ENCODE results near the gene ISG15.

The ISG15 gene

DNA sequence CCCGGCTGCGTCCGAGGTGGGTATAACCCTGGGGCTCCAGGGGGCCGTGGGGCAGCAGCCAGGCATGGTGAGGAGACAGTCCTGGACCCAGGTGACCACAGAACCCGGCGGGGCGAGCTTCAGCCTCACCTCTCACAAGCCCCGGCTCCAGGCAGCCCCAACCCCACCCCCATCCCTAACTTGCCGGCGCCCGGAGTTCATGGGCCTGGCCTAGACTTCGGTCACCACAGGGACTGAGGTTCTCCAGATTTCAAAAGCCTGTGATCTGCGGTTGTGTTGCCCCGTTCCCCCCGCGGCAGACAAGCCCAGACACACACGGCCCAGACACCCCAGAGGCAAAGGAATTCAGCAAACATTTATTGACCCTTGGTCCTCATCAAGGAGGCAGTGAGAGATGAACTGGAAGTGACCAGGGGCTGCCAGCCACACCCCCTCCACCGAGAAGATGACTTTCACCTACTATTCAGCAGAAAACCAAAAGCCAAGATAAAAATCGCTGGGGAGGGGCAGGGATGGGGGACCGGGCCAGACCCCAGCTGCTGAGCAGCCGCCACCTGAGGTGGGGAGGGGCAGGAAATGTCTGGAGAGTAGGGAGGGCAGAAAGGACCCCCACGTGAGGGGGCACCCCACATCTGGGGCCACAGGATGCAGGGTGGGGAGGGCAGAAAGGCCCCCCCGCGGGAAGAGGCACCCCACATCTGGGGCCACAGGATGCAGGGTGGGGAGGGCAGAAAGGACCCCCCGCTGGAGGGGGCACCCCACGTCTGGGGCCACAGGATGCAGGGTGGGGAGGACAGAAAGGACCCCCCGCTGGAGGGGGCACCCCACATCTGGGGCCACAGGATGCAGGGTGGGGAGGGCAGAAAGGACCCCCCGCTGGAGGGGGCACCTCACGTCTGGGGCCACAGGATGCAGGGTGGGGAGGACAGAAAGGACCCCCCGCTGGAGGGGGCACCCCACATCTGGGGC lies 17.3 kb upstream of the ISG15 start:
- no peak overlapping the region for H3K4me3 ChIP-seq (ENCODE audit: low read length in 2 of 2)
- peaks cover 8 to 12% of the 10 kb centered on the region in 2 donors for H3K27me3 ChIP-seq (ENCODE audit: control insufficient read depth in 2 of 2, insufficient read depth in 2 of 2, low read length in 2 of 2)
- H3K9ac ChIP-seq (ENCODE audit: low read depth in 1 of 2, low read length in 2 of 2), result no peak overlapping the region
- H3K9me3 ChIP-seq (ENCODE audit: control insufficient read depth in 2 of 2, low read length in 2 of 2), result peaks cover 0 to 4% of the 10 kb centered on the region in 2 donors
- H3K4me1 ChIP-seq (ENCODE audit: control insufficient read depth in 2 of 2, insufficient read depth in 2 of 2, low read length in 2 of 2), result peaks cover 6 to 8% of the 10 kb centered on the region in 2 donors
- no peaks in the 10 kb centered on the region for H3K36me3 ChIP-seq (ENCODE audit: control insufficient read depth in 2 of 2, insufficient read depth in 2 of 2, low read length in 2 of 2)
- no peak overlapping the region for H3K27ac ChIP-seq (ENCODE audit: low read depth in 2 of 2, low read length in 2 of 2)

DNA sequence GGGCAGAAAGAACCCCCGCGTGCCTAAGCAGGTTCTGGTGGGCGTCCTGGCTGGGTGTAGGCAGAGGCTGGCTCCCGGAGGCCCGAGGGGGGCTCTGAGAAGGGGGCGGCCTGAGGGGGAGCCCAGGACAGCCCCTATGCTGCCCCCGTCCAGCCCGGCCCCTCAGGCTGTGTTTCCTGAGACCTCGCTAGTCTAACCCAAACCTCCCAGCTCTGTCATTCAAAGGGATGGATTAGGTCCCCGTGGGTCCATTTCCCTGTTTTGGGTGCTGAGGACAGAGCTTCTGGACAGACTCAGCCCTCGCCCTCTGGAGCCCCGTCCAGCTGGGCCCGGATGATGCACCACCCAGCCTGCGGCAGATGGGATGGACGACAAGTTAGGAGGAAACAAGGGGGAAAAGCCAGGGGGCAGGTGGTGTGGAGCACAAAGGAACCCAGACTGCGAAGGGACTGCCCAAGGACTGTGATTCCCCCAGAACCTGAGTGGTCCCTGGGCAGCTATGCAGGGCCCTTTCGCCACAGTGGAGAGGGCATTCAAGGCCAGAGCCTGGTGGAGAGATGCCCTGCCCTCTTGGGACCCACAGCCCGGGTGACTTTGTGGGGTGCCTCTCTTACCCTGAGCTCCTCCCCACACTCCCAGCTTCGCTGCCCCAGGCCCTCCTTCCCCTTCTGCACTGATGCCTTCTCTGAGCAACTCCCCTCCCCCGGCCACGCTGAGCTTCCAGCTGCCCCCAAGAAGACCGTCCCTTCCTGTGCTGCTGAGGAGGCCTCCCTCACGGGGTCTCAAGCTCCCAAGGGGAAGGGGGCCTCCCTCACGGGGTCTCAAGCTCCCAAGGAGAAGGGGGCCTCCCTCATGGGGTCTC lies 16.2 kb upstream of the ISG15 start:
- Histone ChIP-seq H3K27ac (ENCODE audit: low read depth in 2 of 2, low read length in 2 of 2) (no peak overlapping the region), H3K4me3 (ENCODE audit: low read length in 2 of 2) (no peak overlapping the region), H3K9me3 (ENCODE audit: control insufficient read depth in 2 of 2, low read length in 2 of 2) (no peaks in the 10 kb centered on the region), H3K4me1 (ENCODE audit: control insufficient read depth in 2 of 2, insufficient read depth in 2 of 2, low read length in 2 of 2) (peaks cover 7 to 12% of the 10 kb centered on the region in 2 donors), H3K9ac (ENCODE audit: low read depth in 1 of 2, low read length in 2 of 2) (no peak overlapping the region), H3K36me3 (ENCODE audit: control insufficient read depth in 2 of 2, insufficient read depth in 2 of 2, low read length in 2 of 2) (no peaks in the 10 kb centered on the region), H3K27me3 (ENCODE audit: control insufficient read depth in 2 of 2, insufficient read depth in 2 of 2, low read length in 2 of 2) (peaks cover 14 to 16% of the 10 kb centered on the region in 2 donors)

DNA sequence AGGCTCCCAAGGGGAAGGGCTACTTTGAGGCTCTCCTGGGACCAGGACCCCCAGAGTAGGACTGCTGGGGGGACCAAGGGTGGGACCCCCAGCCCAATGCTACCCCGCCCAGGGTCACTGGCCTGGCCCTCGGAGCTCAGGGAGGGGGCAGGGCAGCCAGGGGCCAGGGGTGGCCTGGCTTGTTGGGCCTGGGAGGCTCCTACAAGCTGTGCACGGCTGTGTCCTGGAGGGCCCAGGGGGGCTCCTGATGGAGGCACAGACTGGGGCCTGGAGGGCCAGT lies 15.6 kb upstream of the ISG15 start:
- no peaks in the 10 kb centered on the region for H3K9me3 ChIP-seq (ENCODE audit: control insufficient read depth in 2 of 2, low read length in 2 of 2)
- H3K9ac ChIP-seq (ENCODE audit: low read depth in 1 of 2, low read length in 2 of 2), result no peak overlapping the region
- no peak overlapping the region for H3K4me3 ChIP-seq (ENCODE audit: low read length in 2 of 2)
- H3K36me3 ChIP-seq (ENCODE audit: control insufficient read depth in 2 of 2, insufficient read depth in 2 of 2, low read length in 2 of 2), result no peaks in the 10 kb centered on the region
- peaks cover 7 to 12% of the 10 kb centered on the region in 2 donors for H3K4me1 ChIP-seq (ENCODE audit: control insufficient read depth in 2 of 2, insufficient read depth in 2 of 2, low read length in 2 of 2)
- H3K27me3 ChIP-seq (ENCODE audit: control insufficient read depth in 2 of 2, insufficient read depth in 2 of 2, low read length in 2 of 2), result peaks cover 14 to 16% of the 10 kb centered on the region in 2 donors
- H3K27ac ChIP-seq (ENCODE audit: low read depth in 2 of 2, low read length in 2 of 2), result no peak overlapping the region

DNA sequence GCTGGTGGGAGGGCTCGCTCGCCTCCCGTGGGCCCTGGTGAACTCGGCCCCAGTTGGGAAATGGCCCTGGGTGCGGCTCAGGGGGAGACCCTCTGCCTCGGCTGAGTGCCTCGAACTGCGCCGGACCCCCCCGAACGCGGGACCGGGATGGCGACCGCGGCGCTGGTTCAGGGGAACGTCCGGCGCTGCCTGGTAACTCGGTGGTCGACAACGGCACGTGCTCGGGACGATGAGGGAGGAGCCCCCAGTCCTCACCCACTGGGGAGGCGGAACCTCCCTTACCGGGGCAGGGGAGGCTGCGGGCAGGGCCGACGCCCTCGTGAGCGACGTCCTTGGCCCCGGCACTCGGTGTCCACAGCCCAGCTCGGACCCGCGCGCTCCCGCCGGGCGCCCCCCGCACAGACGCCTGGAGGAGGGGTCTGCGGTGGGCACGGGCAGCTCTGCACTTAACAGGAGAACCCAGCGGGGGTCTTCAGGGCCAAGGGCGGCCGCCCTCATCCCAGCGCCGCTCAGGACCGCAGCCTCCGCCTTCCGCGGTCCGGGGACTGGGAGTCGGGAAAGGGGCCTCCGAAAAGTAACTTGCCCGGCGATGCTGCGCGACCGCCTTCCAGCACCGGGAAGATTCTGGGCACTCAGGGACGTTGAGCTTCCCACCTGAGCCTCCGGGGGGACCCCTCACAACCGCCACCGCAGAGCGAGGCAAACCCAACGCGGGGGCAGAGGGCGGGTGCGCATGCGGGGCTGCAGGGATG lies 15.1 kb upstream of the ISG15 start:
- H3K4me3 ChIP-seq (ENCODE audit: low read length in 2 of 2), result no peak overlapping the region

DNA sequence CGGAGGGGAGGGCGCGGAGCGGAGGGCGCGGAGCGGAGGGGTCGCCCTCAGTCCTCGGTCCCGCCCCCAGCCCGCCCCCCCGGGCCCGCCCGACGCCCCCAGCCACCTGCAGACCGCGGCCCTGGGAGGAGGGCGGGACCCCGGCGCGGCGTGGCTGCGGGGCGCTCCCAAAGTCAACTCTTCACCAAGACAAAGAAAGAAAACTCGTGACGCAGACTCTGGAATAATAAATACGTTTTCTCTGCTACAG lies 14.6 kb upstream of the ISG15 start:
- Histone ChIP-seq H3K27me3 (ENCODE audit: control insufficient read depth in 2 of 2, insufficient read depth in 2 of 2, low read length in 2 of 2) (peaks cover 14 to 19% of the 10 kb centered on the region in 2 donors), H3K27ac (ENCODE audit: low read depth in 2 of 2, low read length in 2 of 2) (peak overlapping the region in 1 of 2 donors; percentile 32), H3K4me3 (ENCODE audit: low read length in 2 of 2) (peak overlapping the region; percentile 57 to 66), H3K4me1 (ENCODE audit: control insufficient read depth in 2 of 2, insufficient read depth in 2 of 2, low read length in 2 of 2) (peaks cover 7 to 12% of the 10 kb centered on the region in 2 donors), H3K9ac (ENCODE audit: low read depth in 1 of 2, low read length in 2 of 2) (peak overlapping the region in 1 of 2 donors; percentile 78), H3K9me3 (ENCODE audit: control insufficient read depth in 2 of 2, low read length in 2 of 2) (no peaks in the 10 kb centered on the region), H3K36me3 (ENCODE audit: control insufficient read depth in 2 of 2, insufficient read depth in 2 of 2, low read length in 2 of 2) (no peaks in the 10 kb centered on the region)

More for the DNA sequence above, 15.1 kb upstream of the ISG15 start:
- H3K9ac ChIP-seq (ENCODE audit: low read depth in 1 of 2, low read length in 2 of 2), result no peak overlapping the region
- H3K27ac ChIP-seq (ENCODE audit: low read depth in 2 of 2, low read length in 2 of 2), result no peak overlapping the region
- H3K4me1 ChIP-seq (ENCODE audit: control insufficient read depth in 2 of 2, insufficient read depth in 2 of 2, low read length in 2 of 2), result peaks cover 7 to 12% of the 10 kb centered on the region in 2 donors
- H3K36me3 ChIP-seq (ENCODE audit: control insufficient read depth in 2 of 2, insufficient read depth in 2 of 2, low read length in 2 of 2), result no peaks in the 10 kb centered on the region
- no peaks in the 10 kb centered on the region for H3K9me3 ChIP-seq (ENCODE audit: control insufficient read depth in 2 of 2, low read length in 2 of 2)
- H3K27me3 ChIP-seq (ENCODE audit: control insufficient read depth in 2 of 2, insufficient read depth in 2 of 2, low read length in 2 of 2), result peaks cover 14 to 16% of the 10 kb centered on the region in 2 donors

DNA sequence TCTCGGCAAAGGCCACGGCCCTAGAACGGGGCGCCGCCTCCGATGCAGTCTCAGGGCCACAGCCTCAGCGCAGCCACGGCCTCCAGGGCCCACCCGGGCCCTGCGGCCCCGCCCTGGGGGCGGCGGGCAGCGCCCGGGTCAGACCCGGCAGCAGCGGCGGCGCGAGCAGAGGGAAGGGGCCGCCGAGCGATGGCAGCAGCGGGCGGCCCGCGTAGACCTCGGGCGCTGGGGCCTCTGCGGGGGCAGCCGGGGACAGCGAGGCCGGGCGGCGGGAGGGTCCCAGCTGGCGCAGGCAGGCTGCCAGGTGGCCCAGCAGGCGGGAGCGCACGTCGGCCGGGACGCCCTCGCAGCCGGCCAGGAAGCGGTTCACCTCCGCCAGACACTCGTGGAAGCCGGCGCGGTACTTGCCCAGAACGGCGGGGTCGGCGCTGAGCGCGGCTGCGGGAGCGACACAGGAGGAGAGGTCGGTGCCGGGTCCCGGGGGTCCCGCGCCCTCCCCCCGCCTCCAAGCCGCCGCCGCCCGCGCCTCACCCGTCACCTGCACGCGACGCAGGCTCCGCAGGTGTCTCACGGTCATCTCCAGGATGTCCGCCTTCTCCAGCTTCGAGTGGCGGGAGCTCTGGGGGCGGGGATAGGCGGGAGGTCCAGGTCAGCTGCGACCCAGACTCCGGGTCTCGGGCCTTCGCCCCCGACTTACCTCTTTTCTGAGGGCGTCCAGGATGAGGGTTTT lies 14.1 kb upstream of the ISG15 start:
- peak overlapping the region; percentile 57 to 66 for H3K4me3 ChIP-seq (ENCODE audit: low read length in 2 of 2)
- peaks cover 15 to 21% of the 10 kb centered on the region in 2 donors for H3K27me3 ChIP-seq (ENCODE audit: control insufficient read depth in 2 of 2, insufficient read depth in 2 of 2, low read length in 2 of 2)
- peaks cover 7 to 12% of the 10 kb centered on the region in 2 donors for H3K4me1 ChIP-seq (ENCODE audit: control insufficient read depth in 2 of 2, insufficient read depth in 2 of 2, low read length in 2 of 2)
- H3K36me3 ChIP-seq (ENCODE audit: control insufficient read depth in 2 of 2, insufficient read depth in 2 of 2, low read length in 2 of 2), result no peaks in the 10 kb centered on the region
- H3K9me3 ChIP-seq (ENCODE audit: control insufficient read depth in 2 of 2, low read length in 2 of 2), result no peaks in the 10 kb centered on the region
- H3K27ac ChIP-seq (ENCODE audit: low read depth in 2 of 2, low read length in 2 of 2), result peak overlapping the region; percentile 51 to 88
- H3K9ac ChIP-seq (ENCODE audit: low read depth in 1 of 2, low read length in 2 of 2), result peak overlapping the region; percentile 14 to 78

DNA sequence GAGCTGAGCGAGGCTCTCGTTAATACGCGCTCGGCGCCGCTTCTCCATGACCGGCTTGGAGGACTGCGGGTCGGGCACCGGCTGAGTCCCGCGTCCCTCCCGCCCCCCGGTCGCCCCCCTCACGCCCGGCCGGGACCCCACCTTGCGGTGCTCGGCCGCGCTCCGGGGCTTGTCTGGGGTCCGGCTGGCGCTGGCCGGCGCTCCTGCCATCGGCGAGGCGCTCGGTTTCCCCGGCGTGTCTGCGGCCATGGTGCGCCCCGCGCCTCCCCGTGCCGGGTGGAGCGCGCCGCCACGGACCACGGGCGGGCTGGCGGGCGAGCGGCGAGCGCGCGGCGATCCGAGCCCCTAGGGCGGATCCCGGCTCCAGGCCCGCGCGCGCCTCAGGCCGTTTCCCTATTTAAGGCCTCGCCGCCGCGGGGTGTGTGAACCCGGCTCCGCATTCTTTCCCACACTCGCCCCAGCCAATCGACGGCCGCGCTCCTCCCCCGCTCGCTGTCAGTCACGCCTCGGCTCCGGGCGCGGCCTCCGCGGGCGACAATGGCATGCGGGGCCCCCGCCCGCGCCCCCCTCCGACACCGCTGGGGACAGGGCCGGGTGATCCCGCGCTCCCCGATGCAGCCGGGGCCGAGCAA lies 13.5 kb upstream of the ISG15 start, which contains the start of gene HES4:
TSS of gene HES4 (minus strand) at position 373 of the 632 bp plus-strand sequence. CDS start at position 249, 124 bp downstream.
- Histone ChIP-seq H3K36me3 (ENCODE audit: control insufficient read depth in 2 of 2, insufficient read depth in 2 of 2, low read length in 2 of 2) (no peaks in the 10 kb centered on the region), H3K27me3 (ENCODE audit: control insufficient read depth in 2 of 2, insufficient read depth in 2 of 2, low read length in 2 of 2) (peaks cover 22% of the 10 kb centered on the region in 2 donors), H3K9ac (ENCODE audit: low read depth in 1 of 2, low read length in 2 of 2) (peak within 1 kb of the TSS; percentile 47 to 78), H3K27ac (ENCODE audit: low read depth in 2 of 2, low read length in 2 of 2) (peak within 1 kb of the TSS; percentile 88 to 91), H3K4me1 (ENCODE audit: control insufficient read depth in 2 of 2, insufficient read depth in 2 of 2, low read length in 2 of 2) (peaks cover 9 to 16% of the 10 kb centered on the region in 2 donors), H3K9me3 (ENCODE audit: control insufficient read depth in 2 of 2, low read length in 2 of 2) (no peaks in the 10 kb centered on the region), H3K4me3 (ENCODE audit: low read length in 2 of 2) (peak within 1 kb of the TSS; percentile 59 to 66)

DNA sequence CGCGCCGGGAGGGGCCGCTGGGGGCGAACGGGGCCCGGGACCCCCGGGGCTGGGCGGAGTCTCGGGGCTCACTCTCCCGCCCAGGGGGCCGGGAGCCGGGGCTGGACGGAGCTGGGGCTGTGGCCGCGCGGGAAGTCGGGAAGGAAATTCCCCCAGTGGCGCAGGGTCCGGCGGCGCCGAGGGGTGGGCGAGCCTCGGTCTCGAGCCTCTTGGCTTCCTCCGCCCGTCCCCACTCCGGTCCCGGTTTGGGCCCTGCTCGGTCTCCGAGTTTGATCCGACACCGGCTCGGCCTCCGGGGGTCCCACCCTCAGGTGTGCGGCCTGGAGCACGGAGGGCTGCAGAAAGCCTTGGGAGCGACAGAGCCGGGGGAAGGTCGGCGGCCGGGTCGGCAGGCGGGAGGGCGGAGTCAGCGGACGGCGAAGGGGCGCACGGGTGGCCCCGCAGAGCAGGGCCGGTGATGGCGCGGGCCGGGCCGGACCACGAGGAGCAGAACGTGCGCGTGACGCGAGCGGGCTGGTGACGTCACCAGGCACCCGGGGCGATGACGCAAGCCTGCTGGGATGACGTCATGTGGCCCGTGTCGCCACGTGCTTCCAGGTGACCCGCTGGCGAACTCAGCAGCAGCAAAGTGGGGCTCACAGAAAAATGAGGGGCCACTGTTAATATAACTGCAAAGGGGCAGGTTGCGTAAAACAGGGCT lies 12.8 kb upstream of the ISG15 start:
- Histone ChIP-seq H3K27me3 (ENCODE audit: control insufficient read depth in 2 of 2, insufficient read depth in 2 of 2, low read length in 2 of 2) (peaks cover 22% of the 10 kb centered on the region in 2 donors), H3K36me3 (ENCODE audit: control insufficient read depth in 2 of 2, insufficient read depth in 2 of 2, low read length in 2 of 2) (no peaks in the 10 kb centered on the region), H3K4me1 (ENCODE audit: control insufficient read depth in 2 of 2, insufficient read depth in 2 of 2, low read length in 2 of 2) (peaks cover 16 to 23% of the 10 kb centered on the region in 2 donors), H3K9me3 (ENCODE audit: control insufficient read depth in 2 of 2, low read length in 2 of 2) (no peaks in the 10 kb centered on the region), H3K4me3 (ENCODE audit: low read length in 2 of 2) (peak overlapping the region; percentile 59 to 66), H3K27ac (ENCODE audit: low read depth in 2 of 2, low read length in 2 of 2) (peak overlapping the region; percentile 88 to 91), H3K9ac (ENCODE audit: low read depth in 1 of 2, low read length in 2 of 2) (peak overlapping the region; percentile 47 to 78)

Data from mucosa of rectum (tissue), 2 donors.